Medulla oblongata (tissue), 1 donor: ENCODE data around the gene ASCC3.
A peak's percentile ranks its signal among the peaks of the same experiment; 100 is the strongest.

Source experiments
- DNase-seq: peaks from one replicate; pipeline ENCODE4 v3.0.0-alpha.2; 2015; ENCODE audit errors: extremely low spot score

ASCC3 gene

DNA sequence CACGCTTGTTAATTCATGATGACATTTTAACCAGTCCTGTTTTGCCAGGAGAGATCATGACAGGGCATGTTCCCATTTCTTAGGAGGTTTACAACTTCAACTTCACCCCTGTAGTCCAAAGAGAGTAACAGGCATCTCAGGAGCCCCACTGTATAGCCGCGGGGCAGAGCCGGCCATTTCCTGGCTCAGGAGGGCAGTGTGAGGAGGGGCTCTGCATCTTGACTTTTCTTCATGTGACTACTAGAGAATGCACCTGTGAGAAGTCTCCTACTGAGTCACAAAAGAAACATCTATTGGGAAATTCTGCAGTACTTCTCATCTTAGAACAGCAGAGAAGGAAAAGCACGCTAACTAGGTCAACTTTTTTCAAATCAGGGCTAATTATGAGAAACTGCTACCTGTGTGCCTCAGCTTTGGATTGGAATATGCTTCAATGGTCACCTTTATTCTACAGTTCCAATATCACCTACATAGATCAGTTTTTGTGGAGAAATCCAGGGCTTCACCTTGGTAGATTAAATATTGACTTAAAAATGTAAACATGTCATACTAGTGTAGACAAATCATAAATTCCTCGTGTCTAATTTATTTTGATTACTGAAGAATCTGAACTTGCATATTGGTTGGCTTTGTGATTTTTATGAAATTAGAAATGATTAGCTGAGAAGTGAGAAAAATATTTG is 387.8 kb downstream of the ASCC3 start:
- DNase-seq, result no peak

DNA sequence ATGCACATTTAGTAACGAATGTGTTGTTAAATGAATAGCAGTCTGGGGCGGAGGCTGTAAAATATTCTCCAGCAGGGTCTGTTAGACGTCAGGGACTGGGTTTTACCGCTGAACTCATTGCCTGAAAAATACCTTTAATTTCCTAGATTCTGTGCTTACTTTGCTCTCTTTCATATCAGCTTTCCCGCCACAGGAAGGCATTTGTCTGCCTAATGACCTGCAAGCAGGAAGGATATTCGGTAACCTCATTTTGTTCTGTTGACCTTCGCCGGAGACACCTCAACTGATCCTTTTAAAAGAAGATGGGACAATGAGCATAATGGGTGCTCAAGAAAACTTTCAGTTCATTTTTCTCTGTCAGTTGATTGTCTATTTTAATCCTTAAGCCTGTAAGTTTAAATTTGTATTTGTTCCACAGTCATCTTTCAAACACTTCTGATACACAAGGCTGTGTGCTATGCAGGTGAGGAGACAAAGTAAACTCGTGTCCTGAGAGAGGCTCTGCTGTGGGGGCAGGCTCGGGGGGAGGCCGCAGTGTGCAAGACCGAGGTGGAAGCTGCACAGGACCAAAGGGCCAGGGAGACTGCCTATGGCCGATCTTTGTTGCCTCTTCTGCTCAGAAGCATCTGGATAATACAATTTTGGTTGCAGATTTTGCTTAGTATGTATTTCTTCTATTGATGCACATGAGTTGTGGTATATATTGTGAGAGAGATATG is 389.0 kb downstream of the ASCC3 start:
- DNase-seq, result no peak

DNA sequence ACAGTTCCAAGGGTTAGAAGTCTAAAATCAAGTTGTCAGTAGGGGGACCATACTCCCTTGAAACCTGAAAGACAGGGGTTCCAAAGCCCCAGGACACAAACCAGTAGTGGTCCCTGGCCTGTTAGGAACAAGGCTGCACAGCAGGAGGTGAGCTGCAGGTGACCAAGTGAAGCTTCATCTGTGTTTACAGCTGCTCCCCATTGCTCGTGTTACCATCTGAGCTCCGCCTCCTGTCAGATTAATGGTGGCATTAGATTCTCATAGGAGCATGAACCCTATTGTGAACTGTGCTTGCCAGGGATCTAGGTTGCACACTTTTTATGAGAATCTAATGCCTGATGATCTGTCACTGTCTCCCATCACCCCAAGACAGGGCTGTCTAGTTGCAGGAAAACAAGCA is 391.1 kb downstream of the ASCC3 start:
- no peak for DNase-seq

DNA sequence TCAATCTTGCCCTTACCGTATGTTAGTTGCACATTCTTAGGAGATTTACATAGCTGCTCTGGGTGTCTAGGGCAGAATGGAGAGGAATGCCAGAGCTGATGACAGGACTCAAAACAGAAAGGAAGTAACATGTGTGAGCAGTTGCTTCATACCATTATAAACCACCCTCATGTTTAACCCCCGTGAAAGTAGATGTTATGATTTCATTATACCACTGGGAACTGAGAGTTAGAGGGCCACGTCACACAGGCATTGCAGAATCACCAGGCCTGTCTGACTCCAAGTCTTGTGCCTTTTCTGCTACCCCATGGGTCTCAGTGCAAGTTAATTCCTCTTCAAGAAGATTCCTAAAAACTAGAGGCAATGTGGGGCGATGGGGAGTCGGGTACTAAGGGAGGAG is 392.9 kb downstream of the ASCC3 start:
- no peak for DNase-seq

GRCh38 chr6:100487638-100488037 is 393.5 kb downstream of the ASCC3 start:
- DNase-seq, result no peak

DNA sequence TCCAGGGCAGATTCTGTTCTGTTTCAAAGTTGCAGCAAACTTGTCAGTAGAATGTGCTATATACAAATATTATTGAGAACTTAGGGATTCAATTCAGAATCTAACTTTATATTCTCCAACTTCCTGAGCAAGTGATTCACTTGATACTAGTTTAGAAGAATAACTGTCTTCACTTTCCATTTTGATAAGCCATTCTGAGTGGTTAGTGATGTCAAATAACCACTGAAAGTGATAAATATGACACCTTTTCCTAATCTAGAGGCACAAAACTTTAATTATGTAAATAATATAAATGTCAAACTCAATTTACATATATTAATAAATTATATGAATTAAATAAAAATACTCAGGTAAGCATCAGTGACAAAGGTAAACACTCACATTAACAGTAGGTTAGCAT is 395.9 kb downstream of the ASCC3 start:
- DNase-seq, result no peak

- DNase-seq, result no peak
Observed at GRCh38 chr6:100484474-100484873, 396.7 kb downstream of the ASCC3 start.

DNA sequence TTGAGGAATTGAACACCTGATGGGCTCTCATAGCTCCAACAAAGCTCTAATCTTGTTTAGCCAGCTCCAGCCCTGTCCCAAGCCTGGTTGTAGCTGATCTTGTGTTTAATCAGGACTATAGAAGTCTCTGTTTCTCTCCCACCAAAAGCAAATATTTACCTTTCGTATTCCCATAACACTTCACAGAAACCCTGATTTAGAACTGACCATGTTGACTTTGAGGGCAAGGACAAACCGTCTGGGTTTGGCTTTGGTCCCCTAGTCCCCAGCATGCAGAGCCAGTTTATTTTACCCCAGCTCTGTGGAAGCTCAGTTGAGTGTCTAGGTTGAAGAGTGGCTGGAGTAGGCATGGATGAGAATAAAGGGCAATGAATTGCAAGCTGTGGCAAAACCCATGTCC is 398.4 kb downstream of the ASCC3 start:
- no peak for DNase-seq

GRCh38 chr6:100479179-100480035 is 401.7 kb downstream of the ASCC3 start:
- DNase-seq, result peak; percentile 60

- no peak for DNase-seq
Observed at GRCh38 chr6:100475554-100476320, 405.4 kb downstream of the ASCC3 start.

- no peak for DNase-seq
Observed at GRCh38 chr6:100473182-100473581, 407.9 kb downstream of the ASCC3 start.

- no peak for DNase-seq
Observed at GRCh38 chr6:100472674-100473073, 408.5 kb downstream of the ASCC3 start.

- DNase-seq, result no peak
Observed at GRCh38 chr6:100470422-100471120, 410.6 kb downstream of the ASCC3 start.

DNA sequence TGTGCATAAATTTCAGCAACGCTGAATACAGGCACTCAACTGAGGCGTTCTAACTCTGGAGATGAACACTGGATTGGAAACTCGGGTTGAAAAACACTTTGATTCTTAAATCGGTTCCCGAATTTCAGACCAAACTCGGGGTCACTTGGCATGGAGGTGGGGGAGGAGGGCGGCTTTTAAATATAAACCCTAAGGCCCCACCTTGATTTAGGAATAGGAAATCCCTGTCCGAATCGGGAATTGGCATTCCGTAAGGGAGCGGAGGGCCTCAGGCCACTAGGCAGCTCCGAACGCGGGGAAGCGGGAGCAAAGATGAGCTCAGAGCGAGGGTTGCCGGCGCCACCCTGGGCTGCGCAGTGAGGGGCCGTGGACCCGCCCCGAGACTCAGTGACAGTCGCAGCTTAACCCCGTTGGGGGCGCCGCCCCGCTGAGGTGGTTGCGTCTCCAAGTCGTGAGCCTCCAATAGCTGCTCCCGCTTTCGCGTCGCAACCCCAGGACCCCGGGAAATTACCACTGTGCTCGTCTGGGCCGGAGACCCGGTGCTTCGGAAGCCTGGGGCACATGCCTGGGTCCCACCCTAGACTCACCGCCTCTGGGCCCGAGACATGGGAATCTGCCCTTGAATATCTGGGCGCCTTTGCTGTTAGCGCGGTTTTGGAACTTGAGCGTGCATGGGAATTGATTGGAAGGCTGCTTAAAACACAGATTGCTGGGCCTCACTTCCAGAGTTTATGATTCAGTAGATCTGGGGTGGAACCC is 411.8 kb downstream of the ASCC3 start:
- DNase-seq, result no peak

GRCh38 chr6:100468016-100468622 is 413.0 kb downstream of the ASCC3 start:
- no peak for DNase-seq

GRCh38 chr6:100467129-100468015 is 413.8 kb downstream of the ASCC3 start:
- DNase-seq, result no peak

GRCh38 chr6:100466410-100467128 is 414.6 kb downstream of the ASCC3 start:
- DNase-seq, result no peak

DNA sequence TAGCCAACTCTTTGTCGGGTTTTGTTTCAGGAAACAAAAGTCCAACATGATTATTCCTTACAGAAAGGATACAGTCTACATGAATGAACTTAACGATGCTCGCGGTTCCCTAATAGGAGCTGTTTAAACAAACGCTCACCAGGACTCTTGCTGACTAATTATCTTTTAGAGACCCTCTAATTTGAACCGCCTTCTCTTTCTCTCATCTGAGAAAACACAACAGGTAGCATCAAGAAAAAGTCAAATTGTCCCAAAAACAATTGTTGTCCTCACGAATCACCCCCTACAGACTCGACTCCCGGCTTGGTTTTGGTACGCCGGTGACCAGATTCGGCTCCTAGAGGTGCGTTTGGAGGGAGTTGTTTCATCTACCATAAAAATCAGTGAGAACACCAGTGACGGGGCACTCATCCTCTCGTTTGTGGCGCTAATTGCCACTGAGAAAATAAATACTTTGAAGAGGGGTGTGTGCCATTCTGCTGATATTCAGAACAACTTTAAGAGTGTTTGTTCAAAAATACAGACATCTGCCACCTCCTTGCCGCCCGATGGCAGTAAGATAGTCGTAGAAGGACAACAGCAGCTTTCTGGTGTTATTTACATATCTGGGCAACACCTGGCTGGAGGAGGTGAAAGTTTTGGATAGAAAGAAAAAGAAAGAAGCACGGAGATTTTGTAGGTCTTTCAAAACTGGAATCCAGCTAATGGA is 415.3 kb downstream of the ASCC3 start:
- no peak for DNase-seq
